Stimulated activated CD4-positive, alpha-beta T cell treated with anti-CD3 and anti-CD28 coated beads, Interleukin-12 subunit alpha, Interleukin-12 subunit beta, amount 100 ng/mL, for 24 hours (primary cell): ENCODE measurements around the gene EDIL3.
"Not testable (repeated sequence)": the region's sequence is repeated elsewhere in the genome, so short reads cannot be mapped to it uniquely, and the experiment has no call there.

Experiments
- DNase-seq, 2 experiments: peaks; one replicate each; pipeline ENCODE4 v3.0.0-alpha.2; 2020; ENCODE audit warnings: low read depth in 2 of 2

EDIL3 gene

GRCh38 chr5:84069608-84070179 is 315.0 kb downstream of the EDIL3 start:
- no peak for DNase-seq

GRCh38 chr5:84063041-84063440 is 321.6 kb downstream of the EDIL3 start:
- DNase-seq: no peak

DNA sequence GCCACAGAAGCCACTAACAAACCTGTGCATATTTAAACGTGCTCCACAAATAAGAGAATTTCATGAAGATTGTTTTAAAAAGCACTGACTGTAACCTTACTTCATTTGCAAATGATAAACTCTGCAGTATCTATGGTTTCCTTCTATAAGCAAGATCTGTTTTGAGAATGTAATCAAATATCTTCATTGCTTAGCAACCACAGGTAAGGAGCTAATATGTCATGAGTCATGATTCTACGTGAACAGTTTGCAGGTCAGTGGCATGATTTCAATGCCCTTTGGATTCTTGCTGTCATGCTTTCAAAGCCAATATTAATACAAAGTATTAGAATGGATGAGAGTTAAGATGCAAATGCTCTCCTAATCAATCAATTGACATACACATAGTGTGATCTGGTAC is 325.0 kb downstream of the EDIL3 start:
- no peak for DNase-seq

DNA sequence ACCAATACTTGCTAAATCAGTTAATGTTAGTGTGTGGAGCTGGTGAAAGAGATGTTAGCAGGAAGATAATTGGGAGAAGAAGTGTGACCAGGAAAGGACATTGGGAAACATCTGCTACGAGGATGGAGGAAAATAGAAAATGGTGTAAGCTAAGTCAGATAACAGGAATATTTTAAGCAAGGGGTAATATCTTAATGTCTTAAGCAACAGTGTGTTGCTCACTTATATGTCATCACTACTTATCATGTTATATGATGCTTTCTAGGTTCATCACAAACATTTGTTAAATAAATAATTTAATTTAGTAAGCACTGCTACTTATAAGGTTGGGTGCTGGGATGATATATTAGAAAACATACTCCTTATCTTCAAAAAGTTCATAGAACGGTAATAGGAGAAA is 326.1 kb downstream of the EDIL3 start:
- DNase-seq: no peak

DNA sequence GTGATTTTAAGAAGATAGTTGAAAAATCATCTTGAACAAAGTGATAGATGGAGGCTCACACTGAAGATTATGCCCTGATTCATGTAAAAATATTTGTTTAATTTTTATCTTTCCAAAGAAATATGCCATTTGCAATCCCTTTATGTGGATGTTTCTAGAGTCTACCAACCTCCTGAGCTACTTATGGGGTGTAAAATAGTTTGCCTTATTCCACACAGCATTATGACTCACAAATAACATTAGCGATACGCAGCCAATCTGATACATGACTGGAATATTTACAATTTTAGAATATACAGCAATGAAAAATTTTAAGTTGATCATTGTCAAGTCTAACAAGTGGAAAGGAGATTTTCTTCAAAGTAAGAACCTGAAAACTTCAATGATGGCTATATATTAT is 327.5 kb downstream of the EDIL3 start:
- DNase-seq: no peak

DNA sequence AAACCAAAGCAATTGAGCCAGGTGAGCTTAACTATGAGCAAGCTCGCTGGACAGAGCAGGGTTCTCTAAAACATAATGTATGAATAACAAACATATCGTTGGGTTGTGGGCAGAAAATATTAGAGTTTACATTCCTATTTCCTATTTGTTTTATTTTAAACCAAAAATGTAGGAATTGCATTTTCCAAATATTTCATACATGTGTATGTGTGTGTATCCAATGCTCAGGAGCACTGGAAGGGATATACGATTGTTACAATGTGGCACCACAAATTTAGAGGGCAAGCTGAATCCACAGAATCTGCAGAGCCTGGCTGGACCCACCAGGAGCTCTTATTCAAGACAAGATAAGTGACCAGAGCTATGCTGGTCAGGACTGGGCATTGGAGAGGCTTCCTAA is 338.7 kb downstream of the EDIL3 start:
- no peak for DNase-seq

- DNase-seq: no peak
These were observed 347.8 kb downstream of the EDIL3 start for GRCh38 chr5:84036842-84037241.

GRCh38 chr5:84032324-84032723 is 352.4 kb downstream of the EDIL3 start:
- DNase-seq: no peak

DNA sequence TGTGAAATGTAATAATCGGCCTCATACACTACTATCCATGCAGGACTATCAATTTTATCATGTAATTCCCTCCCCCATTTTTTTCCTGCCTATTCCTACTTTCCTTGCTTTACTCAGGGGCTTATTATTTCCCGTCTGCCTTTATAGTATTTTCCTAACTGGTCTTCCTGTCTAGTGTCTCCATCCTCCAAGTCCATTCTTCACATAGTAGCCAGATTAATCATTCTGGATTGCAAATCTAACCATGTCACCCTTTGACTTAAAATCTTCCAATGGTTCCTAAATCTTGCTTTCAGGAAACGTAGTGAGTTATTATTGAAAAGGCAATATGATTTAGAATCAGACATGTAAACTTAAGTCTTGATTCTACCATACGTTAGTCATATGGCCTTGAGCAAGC is 356.6 kb downstream of the EDIL3 start:
- no peak for DNase-seq

- DNase-seq: not testable (repeated sequence)
These were observed 366.2 kb downstream of the EDIL3 start for GRCh38 chr5:84018521-84018920.

DNA sequence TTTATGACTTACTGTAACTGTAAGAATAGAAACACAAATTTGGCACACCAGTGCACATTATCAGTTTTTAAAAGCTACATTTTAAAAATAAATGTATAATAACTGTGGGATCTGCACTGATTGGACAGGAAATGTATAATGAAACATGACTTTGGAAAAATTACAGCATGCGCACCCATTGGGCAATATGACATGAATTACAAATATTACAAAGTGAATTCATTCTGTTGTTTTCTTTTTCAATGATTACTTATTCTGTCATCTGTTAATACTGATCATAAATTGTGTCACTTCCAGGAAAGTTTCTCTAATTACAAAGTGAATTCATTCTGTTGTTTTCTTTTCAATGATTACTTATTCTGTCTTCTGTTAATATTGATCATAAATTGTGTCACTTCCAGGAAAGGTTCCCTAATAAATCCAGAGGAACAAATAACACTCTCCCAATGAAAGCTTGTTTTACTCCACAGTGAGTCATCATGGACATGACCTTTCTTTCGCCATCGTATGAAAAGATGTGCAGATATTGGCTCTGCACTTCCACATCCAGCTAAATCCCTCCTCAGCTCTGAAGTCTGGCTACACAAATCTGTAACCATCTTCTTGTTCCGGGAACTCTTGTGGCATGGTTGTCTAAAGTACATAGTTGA is 367.0 kb downstream of the EDIL3 start:
- no peak for DNase-seq

DNA sequence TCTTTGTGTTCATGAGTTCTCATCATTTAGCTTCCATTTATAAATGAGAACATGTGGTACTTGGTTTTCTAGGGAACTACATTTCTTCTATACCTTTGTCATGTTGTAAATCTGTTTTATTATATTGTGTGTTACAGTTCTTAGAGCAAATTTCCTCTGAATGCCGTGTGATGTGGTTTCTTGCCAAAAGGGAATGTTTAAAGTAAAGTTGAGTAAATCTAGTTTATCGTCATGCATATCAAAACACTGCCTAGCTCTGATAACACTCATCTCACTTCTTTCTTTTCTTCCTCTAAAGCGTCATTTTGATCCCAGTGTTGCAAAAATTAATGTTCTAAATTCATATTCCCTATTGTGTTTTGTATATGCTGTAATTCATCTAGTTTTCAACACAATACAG is 368.6 kb downstream of the EDIL3 start:
- no peak for DNase-seq

DNA sequence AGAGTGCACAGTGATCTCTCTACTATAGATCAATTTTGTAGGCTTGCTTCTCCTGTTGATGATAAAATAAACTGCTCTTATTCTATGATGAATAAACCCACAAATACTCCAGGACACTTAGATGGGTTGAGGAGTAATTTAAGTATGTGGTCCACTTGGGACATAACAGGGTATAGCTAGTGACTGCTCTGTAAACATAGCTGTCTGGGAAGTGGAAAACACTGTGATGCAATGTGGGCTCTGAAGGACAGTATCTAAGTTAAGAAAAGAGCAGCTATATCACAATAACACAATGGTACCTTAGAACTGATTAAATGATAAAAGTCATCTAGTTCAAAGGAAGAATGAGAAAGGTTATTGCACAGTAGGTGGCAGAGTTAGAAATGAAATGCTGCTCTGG is 369.7 kb downstream of the EDIL3 start:
- DNase-seq: no peak

- DNase-seq: no peak
These were observed 390.9 kb downstream of the EDIL3 start for GRCh38 chr5:83993803-83994202.

DNA sequence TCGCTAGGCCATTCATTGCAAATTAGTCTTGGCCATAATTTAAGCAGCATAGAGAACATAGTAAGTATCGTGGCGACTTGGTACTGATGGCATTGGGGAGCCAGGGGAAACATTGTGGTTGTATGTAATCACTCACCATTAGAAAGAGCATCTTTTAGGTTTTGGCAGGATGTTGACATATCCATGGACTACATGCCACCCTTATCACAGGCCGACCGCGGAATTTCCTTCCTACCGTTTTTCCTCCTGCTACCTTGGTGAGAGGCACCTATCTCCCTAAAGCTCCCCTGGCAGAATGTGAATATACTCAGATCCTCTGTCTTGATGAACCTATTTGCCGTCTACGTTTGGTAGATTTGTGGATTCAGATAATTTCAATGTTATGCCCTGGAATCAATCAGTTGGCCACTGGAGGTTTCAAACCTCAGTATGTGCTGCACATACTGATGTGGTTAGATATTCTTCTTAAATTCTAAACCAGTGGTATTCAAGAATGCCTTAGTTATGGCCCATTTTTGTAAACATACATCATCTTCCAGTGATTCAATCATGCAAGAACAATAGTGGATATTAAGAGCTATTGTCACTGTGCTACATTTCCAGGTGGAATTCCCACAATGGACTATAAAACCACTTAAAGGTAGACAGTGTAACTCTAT is 393.0 kb downstream of the EDIL3 start:
- no peak for DNase-seq

DNA sequence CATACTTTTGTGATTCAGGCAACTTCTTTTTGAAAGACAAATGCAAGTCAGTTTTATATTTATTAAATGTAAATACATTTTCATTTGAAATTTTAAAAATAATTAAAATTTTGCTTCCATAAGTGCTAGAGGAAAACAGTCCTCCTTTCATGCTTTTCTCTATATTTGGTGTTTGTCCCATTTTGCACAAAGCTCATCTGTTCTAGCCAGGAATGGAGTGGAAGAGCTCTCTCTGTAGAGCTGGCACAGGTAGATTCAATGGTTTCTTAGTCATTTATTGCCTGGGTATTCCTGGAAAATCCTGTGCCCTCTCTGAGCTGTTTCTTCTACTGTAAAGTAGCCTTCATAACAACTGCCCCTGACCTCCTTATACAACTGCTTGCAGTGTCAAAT is 396.4 kb downstream of the EDIL3 start:
- no peak for DNase-seq

GRCh38 chr5:83987513-83988292 is 397.0 kb downstream of the EDIL3 start:
- no peak for DNase-seq

- no peak for DNase-seq
These were observed 400.8 kb downstream of the EDIL3 start for GRCh38 chr5:83983852-83984251.

DNA sequence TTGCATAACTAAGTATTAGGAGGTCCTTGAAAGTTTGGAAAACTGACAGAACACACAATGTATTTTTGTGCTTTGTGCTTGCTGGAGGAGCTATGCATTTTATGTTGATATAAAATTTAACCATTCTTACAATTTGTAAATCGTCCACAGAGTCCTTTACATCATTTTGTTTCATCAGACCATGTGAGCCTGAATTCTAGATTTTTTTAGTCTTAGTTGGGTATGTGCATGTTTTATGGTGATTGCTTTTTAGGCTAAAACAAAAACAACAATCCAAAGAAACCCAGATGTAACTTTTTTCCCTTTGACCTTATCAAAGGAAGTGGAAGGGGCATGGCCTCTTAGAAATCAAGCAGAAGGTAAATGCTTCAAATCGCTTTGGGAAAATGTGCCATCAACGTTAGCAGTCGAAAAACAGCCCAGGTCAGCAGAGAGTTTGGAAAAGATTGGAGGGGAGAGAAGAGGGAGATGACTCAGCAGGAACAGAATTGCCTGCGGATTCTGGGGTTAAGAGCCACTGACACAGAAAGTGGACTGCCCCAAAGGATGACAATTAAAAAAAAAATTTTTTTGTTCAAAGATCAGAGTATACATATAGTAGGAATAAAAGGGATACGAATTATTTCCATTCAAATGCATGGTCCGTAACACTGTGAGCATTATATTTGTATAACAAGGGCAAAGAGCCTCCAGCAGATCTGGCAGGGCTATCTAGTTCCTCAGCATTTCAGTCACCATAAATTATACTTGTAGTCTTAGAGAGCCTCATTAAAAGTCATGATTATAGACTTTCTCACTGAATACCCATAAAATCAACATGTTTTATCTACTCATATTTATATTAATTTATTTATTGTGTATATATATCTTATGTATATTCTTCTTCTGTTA is 410.5 kb downstream of the EDIL3 start:
- no peak for DNase-seq

DNA sequence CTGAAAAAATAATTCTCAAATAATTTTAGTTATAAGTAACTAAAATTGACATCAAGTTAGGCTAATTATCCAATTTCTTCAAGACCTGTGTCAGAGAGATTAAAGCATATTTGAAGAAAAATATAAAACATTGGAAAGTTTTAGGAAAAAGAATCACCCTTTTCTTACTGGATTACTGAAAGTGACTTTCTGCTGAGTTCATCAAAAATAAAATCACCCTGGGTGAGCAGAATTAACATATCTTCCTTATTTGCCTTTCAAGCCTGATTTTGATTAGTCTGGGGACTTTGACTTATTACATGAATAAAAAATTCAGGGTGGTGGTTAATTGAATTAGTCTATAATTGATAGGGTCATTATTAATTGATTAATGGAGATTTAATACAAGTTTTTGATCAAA is 411.8 kb downstream of the EDIL3 start:
- DNase-seq: no peak

DNA sequence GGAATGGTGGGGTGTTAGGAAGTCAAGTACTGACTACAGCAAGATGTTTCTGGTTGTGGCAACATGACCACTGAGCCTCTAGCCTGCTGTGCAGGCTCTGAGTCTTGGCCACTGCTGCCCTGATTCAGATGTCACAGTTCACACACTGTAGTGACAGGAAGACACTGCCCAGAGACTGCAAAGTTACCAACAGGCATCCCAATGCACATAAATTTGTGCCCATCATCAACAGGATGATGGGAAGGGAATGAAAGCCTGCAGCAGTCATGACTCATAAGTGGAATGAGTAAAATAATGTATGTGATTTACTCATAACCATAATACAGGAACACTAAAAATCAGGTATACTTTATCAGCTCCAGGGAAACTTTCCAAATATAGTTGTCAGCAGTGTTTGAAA is 412.4 kb downstream of the EDIL3 start:
- no peak for DNase-seq

DNA sequence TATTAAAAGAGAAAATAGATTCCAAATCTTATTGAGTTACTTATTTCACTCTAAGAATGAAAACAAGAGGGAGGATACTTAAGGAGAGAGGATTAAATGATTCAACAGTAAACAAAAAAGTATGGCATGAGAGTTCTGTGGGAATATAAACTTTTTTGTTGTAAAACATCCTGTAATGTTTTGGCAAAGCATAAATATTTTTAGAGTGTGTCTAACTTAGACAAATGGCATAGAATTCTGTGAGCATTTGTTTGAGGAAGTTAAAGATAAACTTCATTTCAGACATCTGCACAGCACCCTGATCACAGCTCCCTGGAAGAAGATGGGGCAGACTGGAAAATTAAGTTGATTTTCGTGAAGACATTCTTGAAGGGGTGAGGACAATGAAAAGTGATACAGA is 417.3 kb downstream of the EDIL3 start:
- no peak for DNase-seq
